SW 1271 (cell line): ENCODE measurements around the gene ATP6V0D1.
"Not testable (repeated sequence)": the region's sequence is repeated elsewhere in the genome, so short reads cannot be mapped to it uniquely, and the experiment has no call there.

ENCODE experiments used
- DNase-seq, 2 experiments: peaks; one replicate each; lab custom pipeline; 2025; lab: John Stamatoyannopoulos, UW

The ATP6V0D1 gene

GRCh38 chr16:67480833-67481560, at the start of gene ATP6V0D1:
Gene ATP6V0D1, minus strand, starts transcription at chr16:67481157. Its CDS starts 71 bp downstream, at chr16:67481086.
- DNase-seq = peak; percentile 79 to 94

GRCh38 chr16:67530013-67530939, 49.3 kb upstream of the ATP6V0D1 start:
- peak in 1 of 2 experiments; percentile 31 for DNase-seq

GRCh38 chr16:67529582-67530012, 48.6 kb upstream of the ATP6V0D1 start:
- no peak for DNase-seq

- peak in 1 of 2 experiments; percentile 19 for DNase-seq
Measured at GRCh38 chr16:67528870-67529581, 48.1 kb upstream of the ATP6V0D1 start.

DNA sequence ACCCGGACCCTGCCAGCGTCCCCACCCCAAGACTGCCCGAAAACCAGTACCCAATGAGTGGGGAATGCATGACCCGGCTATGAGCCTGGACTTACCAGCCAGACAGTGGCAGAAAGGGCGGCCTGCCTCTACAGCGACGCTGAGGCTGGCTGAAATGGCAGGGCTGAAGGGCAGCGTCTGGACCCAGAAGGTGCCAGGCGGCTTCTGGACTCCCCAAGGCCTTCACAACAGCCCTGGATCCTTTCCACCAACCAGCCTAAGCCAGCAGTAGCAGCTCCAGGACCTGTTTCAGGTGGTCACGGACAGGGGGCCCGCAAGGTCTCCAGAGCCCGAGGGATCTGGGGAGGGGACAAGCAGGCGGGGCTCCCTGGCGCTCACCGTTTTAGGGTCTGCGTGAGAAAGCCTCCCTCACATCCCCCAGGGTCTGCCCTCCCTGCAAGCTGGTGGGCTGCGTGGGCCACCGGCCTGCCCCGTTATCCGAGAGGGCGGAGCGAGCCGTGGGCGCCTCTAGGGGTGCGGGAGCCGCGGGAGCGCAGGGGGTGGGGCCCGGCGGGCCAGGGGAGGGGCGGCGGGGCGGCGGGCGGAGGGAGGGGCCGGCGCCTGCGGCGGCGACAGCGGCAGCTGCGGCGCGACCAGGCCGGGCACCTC, 47.4 kb upstream of the ATP6V0D1 start, which contains the start of gene RIPOR1:
RIPOR1 (plus strand) TSS at position 608 of the 648 bp plus-strand sequence. CDS start 9,618 bp downstream, outside the sequence.
- DNase-seq = peak in 1 of 2 experiments; percentile 30

DNA sequence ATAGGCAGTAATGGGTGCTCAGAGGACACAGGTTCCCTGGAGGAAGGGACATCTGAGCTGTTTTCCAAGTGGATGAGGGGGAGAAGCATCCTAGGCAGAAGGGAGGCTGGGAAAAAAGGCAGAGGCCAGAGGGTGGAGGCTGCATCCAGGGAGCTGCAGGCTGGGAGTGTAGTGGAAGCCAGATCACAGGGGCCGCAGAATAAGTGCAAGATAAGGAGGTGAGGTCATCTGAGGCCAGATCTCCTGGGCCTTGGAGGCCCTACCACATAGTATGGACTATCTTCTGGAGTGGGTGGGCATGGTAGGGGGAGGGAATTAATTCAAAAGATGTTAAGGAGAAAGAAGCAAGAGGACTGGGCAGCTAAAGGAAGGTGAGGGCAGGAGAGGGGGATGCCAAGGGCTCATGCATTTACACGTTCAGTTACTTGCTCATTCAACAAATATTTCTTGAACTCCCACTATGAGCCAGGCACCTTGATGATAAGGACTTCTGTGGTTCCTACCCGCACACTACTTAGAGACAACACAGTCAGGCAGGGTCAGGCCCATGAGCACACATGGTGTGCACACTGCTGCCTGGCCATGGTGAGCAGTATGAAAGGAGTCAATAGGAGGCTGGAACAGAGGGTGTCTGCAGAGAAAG, 45.3 kb upstream of the ATP6V0D1 start:
- no peak for DNase-seq

DNA sequence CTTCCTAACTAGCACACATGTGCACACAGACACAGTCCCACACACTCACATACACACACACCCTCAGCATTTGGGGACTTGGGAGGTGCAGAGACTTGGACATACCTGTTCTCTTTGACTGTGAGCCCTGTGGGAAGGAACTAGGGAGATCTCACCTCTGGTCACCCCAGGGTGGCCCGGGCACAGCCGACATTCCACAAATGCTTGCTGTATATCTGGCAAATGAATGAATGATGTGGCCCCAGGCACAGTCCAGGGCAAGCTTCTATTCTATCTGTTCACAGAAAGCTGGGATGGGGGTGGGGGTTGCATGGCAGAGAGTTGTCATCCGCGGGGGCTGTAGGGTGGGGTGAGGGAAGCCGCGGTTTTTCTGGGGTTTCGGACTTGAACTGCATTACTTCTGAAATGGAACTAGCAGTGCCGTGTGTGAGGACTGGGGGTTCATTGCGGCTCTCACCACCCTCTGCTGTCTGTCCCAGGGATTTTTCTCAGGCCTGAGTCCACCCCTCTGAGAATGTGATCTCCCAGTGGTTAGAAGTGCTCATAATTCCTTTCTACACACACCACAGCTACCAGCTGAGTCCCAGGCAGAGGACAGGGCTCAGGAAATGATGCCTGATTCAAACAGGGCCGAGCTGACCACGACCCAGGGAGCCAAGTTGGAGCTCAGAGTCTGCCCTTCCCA, 44.4 kb upstream of the ATP6V0D1 start:
- DNase-seq = no peak

DNA sequence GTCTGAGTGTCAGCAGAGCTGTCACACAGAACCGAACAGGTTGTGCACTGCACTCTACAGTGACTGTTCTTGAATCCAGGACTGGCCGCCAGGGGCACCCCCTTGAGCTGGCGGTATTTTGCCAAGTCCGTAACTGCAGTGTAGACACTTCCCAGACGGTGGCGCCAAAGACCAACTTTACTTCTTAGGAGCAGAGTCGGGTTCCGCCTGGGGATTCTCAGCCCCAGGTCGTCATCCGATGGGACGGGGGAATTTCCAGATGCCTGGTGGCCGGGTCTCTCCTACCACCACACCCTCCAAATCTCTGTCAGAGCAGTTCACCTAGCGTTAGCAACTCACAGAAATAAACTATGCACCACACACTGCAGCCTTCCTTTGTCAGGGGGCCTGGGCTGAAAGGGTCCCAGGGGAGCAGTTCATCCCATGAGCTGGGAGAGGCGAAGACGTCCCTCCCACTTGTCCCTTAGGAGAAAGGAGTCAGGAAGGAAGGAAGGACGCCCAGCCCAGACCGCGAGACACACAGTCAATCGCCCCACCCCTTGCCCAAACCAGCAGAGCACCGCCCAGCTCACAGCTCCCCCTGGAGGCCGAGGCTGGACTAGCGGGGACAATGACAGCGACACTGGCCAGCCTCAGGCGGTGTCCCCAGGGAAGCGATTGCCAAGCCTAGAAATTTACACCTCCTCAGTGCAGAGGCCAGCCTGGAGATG, 40.3 kb upstream of the ATP6V0D1 start:
- peak; percentile 66 to 89 for DNase-seq

DNA sequence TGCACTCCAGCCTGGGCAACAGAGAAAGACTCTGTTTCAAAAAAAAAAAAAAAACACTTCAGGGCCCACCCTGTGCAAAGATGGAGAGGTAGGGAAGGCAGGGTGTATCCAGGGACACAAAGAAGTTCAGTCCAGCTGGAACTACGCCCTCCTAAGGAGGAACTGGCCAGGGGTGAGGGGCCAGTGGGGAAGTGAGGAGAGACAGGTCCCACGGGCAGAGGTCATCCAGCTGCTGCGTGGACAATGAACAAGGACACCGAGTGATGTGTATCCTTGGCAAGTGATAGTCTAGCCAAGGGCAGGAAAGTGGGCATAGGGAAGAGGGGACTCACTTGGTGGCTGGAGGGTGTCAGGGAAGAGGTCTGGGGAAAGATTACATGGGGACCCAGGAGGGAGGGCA, 38.3 kb upstream of the ATP6V0D1 start:
- DNase-seq = no peak

GRCh38 chr16:67518676-67519075, 37.7 kb upstream of the ATP6V0D1 start:
- DNase-seq = no peak

- DNase-seq = no peak
Measured at GRCh38 chr16:67517661-67518423, 36.9 kb upstream of the ATP6V0D1 start.

DNA sequence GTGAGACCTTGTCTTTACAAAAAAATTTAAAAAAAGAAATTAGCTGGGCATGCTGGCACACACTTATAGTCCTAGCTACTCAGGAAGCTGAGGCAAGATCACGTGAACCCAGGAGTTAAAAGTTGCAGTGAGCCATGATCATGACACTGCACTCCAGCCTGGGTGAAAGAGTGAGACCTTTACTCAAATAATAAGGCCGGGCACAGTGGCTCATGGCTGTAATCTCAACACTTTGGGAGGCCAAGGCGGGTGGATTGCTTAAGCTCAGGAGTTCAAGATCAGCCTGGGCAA, 36.1 kb upstream of the ATP6V0D1 start:
- no peak for DNase-seq

DNA sequence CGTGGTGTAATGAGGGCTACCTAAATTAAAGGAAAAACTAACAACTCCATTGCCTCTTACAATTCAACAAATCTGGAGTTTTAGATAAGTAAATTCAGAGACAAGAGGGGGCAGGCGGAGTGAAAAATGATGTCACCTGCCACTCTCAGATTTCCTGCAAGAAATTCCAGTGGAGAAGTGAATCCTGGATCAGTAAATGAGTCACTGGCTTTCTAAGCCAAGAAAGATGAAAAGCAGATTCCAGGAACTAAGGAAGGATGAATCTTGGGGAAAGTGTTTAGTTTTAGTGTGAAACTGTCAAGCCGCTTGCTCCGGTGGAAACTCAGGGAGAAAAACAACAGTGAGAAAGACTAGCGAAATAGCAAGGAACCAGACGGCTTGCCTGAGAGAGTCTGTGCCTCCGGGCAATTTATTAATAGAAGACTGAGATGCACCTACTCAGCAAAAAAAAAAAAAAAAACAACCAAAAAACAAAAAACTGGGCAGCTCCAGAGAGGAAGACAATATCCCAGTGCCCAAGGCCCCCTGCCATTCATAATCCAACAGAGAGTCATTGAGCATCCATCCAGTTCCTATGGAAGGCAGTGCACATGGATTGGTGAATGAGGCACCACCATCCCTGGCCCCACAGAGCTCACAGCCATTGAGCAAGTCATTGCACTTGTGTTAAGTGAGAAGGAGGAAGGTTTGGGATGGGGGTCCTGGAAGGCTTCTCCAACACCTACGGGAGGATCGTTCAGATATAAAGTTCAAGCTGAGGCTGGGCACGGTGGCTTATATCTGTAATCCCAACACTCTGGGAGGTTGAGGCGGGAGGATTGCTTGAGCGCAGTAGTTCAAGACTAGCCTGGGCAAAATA, 35.6 kb upstream of the ATP6V0D1 start:
- DNase-seq = no peak

DNA sequence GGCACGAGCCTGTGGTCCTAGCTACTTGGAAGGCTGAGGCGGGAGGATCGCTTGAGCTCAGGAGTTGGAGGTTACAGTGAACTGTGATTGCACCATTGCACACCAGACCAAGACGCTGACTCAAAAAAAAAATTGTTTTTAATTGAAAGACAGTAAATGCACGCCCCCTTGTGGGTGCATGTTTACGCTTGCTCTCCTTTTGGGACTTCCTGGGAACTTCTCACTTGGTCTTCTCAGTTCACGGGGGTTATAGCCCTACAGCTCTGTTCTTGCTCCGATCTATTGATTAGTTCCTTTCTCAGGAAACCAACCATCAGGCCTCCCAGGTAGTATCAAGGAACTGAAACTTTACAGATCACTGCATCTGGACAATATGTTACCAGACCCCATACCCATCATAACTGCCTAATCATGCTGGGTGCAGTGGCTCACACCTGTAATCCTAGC, 33.4 kb upstream of the ATP6V0D1 start:
- peak; percentile 64 to 85 for DNase-seq

GRCh38 chr16:67513892-67514291, 32.9 kb upstream of the ATP6V0D1 start:
- not testable (repeated sequence) for DNase-seq

DNA sequence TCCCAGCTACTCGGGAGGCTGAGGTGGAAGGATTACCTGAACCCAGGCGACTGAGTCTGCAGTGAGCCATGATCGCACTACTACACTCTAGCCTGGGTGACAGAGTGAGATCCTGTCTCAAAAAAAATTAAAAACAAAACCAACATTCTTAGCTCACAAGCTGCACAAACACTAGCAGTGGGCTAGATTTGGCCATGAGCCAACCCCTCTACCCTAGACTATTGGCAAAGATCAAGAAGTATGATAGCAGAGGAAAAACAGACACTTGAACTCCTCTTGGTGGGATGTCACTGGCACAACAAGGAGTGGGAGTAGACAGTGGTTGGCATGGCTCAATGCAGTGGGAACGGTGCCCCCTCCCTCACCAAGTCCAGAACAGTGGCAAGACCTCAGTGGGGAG, 28.1 kb upstream of the ATP6V0D1 start:
- no peak for DNase-seq

- DNase-seq = no peak
Measured at GRCh38 chr16:67506468-67506867, 25.5 kb upstream of the ATP6V0D1 start.
